ENCODE results near the gene CTBP2.
A peak's percentile ranks its signal among the peaks of the same experiment; 100 is the strongest.

CTBP2 gene

DNA sequence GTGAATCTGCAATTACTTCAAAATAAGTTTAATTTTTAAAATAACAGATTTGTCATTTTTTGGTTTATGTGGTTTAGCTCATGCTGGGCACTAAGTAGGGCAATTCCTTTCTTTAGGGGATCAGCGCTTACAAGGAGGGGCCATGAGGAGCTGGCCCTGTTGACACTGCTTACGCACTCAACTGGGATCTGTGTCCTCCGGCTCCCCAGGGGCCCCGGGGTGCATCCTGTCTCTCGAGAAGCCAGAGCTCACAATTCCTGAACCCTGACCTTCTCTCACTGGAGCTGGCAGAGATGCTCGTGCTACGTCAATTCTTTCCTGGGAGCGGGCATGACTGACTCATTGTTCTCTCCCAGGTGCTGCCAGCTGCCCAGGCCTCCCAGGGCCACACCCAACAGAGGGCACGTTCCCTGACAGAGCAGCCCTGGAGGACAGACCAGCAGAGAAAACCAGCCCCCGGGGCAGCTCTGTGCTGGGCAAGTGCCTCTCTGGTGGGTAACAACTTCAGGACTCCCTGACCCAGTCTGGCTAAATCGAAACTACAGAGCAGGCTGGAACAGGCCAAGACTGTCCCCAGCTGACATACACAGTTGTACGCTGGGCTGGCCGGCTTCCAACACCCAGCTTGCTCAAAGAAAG, 36.8 kb downstream of the CTBP2 start:
- DNase-seq, result peak; percentile 84

DNA sequence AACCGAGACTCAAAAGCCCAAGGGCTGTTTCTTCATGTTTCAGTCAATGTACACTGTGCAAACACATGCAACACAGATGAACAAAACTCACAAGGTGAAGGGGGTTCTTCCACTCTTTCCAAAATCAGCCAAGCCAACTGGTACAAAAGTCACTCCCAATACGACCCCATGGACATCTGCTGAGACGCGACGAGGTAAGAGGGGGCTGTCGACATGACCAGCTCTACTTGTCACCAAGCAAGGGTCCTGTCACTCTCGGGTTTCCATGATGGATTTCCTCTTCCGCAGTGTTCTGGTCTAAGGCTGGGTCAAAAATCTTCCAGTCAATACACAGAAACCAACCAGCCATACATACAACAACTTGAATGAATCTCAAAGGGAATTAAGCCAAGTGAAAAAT, 37.8 kb downstream of the CTBP2 start:
- no peak for DNase-seq

DNA sequence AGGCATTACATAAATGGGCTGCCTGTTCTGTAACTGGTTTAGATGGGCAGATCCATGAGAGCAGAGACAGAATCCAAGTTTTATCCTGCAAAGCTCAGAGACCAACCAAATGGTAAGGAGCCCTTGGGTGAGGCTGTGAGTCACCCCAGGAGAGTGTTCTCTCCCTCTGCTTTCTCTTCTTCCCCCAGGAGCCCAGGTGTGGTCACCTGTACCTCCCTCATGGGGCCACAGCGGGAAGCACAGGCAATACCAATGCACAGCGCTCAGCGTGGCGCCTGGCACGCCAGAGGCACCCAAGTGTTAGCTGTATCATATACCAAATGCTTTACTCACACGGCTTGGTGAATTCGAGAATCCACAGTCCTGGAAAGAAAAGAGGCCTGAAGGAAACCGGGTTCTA, 39.4 kb downstream of the CTBP2 start:
- no peak for DNase-seq

DNA sequence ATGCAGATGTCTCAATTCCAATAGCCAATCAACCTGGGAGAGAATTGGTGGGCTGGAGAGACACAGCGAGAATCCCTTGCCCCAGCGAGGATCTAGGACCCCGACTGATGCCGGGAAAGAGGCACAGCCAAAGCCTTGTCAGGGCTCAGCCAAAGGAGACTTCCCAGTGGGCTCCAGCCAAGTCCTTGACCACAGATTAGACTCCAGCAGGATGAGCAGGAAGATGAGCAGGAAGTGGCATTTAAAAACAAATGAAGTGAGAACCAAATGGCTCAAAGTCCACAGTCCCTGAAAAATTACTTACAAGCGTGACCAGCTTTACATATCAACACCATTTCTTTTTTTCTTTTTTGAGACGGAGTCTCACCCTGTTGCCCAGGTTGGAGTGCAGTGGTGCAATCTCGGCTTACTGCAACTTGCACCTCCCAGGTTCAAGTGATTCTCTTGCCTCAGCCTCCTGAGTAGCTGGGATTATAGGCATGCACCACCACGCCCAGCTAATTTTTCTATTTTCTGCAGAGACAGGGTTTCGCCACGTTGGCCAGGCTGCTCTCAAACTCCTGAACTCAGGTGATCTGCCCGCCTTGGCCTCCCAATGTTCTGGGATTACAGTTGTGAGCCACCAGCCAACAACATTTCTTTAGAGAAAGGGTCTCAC, 40.2 kb downstream of the CTBP2 start:
- no peak for DNase-seq

DNA sequence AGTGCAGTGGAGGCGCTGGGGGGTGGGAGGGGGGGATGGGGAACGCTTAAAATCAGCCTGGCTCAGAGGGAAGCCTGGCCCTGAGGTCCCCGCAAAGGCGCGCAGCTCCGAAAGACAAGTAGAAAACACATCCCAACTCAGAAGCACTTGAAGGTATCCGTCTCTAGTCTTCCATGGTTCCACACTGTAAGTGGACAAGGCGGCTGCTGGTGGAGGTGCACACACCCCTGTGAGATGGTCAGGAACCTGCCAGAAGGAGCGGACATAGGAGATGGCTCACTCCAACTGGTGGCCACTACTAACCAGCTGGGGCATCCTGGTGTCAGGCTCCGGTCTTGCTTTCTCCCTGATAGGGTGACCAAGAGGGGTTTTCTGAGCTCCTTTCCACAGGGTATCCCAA, 41.7 kb downstream of the CTBP2 start:
- no peak for DNase-seq

DNA sequence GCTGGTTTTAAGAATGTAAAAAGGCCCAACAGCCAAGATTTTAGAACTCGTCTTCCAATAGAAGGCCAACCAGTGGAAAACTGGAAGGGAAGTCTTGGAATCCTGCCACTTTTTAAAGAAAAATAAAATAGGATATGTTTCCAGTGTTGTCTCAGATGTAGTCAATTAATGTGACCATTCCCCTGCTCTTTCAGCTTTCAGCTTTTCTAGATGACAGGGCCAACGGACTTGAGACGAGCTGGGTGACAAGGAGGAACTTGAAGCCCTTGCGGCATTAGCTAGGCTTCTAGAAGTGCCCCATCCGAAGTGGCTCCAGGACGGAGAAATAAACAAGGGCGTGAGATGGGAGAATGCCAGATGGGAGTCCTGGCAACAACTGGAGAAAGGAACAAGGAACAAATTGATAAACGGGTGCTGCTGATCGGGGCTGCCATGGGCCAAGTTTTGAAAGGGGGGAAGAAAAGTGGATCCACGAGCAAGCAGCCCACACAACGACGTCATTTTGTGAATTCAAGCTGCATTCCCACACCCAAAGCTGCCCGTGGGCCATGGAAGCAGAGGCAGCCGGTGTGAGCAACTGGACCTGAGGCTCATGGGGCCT, 42.3 kb downstream of the CTBP2 start:
- no peak for DNase-seq

DNA sequence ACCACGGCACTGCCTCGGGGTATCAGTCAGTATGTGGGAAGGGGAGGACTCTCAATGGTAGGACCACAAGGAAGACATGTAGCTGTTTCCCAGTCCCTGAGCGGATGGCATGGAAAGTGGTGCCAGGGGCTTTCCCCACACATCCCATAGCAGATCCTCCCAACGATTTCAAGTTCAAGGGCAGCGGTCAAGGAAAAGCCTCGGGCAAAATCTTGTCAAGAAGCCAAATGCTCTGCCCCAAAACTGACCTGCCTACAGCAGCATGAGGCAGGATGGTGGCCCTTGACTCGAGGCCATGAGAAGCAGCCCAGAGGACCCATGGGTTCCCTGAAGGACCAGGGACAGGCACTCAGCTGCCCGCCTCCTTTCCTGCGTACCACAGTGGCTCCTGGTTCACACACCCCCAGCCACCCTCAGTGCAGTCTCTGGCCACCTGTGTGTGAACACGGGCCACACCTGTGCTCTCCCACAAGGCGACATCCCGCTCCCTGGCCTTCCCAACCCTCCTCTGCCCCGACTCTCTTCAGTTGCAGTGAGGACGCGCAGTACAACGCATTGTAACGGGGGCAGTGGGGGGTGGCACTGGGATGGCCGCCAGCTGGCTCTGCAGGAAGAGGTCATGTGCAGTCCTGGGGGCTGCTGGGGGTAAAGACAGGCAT, 43.6 kb downstream of the CTBP2 start:
- DNase-seq, result no peak

DNA sequence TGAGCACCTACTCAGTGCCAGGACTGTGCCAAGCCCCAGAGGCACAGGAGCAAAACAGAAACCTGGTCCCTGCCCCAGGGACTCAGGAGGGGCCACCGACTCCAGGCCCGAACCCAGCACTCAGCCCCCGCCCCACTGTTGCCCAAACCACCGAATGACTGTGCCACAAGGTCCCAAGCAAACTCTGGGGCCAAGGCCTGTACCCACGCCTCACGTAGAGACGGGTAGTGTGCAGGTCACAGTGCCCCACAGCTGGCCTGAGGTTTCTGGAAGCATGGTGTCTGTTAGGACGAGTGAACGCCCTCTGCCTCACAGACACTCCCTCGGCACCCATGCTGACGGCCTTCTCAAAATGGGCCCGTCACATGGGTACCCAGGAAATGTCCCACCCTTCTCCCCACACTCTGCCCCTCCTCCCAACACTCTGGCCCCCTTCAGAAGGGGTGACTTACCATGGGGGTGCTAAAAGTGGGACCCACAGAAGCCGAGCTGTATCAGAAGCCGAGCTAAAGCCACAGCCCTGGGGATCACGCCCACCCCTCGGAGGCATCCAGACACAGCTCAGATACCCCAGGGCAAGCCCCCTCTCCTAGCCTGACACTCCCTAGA, 44.2 kb downstream of the CTBP2 start:
- no peak for DNase-seq

DNA sequence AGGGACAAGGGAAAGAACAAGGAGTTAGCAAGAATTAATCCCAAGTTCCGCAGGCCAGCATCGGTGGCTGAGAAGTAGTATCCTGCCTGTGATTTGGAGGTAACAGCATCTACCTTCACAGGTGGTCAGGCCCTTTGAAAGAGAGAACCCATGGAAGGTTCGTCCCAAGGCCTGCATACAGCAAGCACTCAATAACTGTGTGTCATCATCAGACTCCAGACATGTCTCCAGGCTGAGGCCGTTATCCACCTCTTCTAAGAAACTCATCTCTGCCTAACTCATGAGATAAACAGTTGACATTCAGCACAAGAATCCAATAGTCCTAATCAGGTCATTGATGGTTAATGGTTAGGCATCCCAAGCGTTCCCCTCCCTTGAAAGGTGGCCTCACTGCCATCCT, 45.0 kb downstream of the CTBP2 start:
- DNase-seq, result no peak

DNA sequence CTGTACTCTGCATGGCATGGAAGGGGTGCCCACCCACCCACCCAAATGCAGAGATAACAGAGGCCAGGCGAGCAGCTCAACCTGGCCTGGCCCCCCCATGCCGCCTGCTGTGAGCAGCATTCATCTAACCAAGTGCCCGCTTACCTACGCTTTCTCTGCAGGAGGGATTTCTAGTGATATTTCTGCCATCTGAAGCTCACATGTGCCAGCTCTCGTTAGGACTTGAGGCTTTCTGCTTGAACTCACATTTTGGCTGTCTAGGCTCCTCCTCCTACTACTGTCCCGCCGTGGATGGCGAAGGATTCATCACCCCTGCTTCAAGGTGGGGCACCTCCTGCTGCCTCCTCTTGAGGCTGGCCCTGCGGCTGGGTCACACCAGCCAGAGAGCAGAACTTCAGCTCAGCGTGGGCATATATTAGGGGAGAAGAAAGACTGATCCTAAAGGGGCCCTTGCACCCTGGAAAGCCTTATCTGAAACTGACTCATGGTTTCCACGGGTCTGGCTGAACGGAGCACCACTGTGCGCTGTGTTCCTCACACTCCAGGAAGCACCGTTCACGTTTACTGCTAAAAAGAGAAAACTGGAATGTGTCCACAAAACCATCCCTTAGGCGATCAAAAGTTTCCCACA, 45.5 kb downstream of the CTBP2 start:
- no peak for DNase-seq

DNA sequence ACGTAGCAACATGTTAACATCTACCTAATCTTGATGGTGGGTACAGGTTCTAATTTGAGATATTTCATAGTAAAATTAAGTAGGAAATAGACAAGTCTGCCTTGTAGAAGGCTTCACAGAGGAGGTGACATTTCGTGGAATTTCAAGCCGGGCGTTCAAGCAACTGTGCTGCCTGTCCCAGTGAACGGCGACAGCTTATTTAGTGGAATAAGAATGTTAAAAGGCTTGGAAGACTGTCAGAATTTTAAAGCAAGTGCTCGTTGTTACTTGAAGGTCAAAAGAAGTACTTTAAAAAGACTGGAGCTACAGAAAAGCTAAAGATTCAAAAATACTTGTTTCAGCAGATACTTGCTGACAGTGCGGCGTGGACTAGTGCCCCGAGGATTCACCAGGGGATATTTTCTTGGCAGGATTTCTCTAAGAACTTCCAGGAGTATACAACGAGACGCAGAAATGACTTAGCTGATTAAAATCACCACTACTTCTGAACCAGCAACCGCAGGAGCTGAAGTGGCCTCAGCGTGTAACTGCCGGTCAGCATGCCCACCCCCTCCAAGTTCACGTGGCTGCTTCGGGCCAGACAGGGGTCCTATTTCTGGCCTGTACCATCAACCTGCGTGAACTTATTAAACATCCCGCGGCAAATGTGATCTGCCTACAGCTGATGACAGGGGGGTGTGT, 46.5 kb downstream of the CTBP2 start:
- no peak for DNase-seq

DNA sequence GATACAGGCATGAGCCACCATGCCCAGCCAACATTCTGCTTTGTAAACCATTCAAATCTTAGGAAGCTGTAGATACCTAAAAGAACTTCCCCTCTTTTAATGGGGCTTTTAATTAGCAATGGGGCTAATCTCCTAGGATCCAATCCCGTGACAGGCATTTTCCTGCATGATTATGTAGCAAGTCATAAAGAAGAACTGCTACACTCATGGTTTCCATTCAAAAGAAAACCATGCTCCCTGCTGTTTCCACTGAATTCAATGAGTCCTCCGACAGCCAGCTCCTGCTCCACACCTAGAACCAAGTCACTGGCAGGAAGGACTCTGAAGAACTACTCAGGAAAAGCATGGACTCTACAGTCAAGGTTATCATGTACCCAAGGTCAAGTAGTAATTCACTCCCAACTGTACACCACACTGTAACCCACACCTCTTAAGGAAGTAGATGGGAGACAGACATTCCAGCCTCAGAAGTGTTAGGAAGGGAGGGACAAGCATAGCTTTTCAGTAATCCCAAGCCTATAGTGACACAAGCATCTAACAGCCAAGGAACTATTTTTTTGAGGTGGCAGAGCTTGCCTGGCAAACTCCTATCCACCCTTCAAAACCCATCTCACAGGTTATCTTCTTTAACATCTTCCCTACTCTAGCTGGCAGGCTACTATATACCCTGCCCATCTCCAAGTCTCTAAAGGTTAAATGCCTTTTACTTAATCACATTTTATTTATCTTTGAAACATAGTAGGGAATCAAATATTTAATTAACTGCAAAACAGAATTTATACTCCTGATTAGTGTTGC, 47.5 kb downstream of the CTBP2 start:
- DNase-seq, result no peak

DNA sequence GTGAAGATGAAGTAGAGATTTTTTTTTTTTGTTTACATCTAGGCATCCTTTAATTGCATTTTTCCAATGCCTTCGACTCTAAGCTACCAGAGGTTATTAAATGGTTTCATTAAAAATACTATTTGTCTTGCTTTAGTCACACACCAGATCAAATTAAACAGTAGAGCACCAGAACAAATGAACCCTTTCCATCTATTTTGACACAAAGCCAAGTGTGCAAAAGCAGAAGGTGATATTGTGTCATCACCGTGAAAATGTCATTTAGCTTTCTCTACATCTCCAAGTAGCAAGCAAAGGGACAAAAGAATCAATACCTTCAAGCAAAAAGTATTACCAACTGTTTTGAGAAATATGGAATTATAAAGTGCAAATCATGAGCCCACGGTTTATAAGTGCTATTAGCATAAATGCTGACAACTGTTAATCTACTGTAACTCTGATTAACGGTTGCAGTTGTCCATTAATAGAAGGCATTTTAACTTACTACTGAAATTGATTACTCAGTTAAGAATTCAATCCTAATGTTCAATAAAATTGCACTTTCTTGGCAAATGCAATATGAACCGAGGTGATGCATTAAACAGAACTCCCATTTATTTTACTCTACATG, 49.1 kb downstream of the CTBP2 start:
- DNase-seq, result no peak

DNA sequence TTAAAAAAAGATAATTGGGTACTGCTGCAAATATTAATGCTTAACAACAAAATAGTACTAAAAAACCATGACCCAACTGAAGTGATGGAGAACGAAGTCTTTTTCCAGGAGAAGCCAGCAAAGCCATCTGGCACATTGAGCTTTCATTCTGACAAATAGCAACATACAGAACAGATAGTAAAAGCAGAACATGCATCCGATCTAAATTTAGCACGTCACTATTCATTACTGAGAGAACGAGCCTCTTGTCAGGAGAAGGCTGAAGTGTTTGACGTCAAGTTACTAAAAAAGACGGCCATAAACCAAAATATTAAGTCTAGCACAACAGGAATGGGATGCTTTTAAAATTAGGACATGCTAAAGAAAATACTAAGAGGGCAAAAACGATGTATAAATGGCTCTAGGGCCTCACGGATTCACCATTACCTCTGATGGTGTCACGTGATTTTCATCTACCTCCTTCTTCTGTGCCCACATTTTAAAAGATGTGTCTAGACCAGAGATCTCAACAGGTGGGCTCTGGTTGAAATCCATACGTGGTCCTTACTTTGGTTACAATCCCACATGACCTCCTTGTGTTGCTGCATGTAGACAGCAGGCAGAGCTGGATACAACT, 52.3 kb downstream of the CTBP2 start:
- no peak for DNase-seq

DNA sequence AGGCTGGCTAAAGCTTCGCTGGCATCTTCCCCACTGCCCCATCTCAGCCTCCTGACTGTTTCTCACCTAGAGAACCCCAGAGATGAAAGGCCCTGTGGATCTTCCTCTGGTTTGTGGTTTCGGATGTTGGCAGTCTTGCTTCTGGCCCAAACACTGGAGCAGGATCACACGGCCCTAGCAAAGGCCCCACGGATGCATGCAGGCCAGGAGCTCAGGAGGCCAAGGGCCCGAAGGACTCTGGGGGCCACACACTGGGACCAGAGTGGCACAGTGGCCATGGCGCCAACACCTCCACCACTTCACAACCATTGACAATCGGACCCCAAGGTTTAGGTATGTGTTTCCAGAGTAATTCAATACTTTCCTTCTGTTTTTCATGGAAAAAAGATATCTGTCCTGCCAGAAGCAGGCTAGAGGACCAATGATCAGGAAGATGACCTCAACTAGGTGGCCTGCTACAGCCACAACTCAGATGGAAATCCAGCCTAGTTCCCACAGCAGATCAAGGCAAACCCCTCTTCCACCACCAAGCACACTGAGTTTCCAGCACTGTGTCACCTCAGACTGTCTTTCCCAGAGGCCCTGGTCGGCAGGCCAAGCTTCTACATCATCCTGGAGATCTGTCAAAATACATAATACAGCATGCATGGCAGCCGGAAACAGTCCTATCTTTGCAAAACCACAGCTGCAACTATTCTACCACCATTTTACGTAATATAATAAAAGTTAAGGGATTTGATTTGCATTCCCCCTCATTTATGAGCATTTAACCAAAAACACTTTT, 53.0 kb downstream of the CTBP2 start:
- DNase-seq, result no peak

DNA sequence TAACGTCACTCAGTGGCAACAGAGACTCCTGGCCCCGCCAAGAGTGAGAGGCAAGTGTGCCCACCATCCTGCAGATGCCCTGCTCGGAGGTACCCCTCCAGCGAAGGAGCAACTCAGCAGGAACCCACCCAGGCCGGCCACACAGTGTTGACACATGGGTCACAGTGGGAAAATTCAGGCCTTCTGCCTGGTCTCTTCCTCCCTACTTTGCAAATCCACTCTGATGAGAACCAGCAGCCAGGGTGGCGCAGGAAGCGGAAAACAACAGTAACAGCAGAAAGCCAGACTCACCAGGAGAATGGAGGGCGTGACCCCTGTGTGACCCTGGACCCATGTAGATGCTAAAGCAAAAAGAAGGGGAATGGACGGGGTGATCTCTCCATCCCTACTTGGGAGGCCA, 53.8 kb downstream of the CTBP2 start:
- DNase-seq, result no peak

DNA sequence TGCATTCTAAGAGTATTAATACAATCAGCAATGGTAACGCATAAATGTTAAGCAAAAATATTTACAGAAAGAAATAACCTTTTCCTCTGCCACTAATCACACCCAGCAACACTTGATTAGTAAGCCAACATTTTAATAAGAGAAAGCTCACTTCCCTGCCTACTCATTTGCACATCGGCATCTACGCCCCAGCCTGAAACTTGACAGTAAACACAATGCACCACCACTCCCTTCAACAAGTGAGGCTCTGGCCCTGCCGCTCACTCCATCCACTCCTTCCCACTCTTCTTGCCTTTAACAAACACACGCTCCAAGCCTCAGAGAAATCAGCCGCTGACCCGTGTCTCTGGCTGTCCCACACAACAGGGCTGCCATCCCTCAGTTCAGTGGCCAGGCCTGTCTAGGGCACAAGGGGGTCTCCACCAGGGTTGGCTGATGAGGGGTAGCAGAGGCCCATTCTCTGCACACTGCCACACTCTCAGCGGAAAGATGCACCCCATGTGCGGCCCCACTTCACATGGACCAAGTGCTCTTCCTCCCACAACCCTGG, 54.6 kb downstream of the CTBP2 start:
- DNase-seq, result no peak

DNA sequence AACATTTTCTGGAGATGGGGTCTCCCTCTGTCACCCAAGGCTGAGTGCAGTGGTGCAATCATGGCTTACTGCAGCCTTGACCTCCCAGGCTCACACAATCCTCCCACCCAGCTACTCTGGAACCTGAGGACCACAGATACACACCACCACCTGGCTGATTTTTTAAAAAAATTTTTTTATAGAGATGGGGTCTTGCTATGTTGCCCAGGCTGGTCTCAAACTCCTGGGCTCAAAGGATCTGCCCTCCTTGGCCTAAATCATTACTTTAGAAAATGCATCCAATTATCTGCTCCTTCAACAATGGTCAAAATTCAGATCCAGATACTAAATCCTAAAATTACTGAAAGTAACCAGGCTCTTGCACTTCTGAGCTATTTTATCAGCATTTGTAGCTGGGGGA, 55.2 kb downstream of the CTBP2 start:
- no peak for DNase-seq

DNA sequence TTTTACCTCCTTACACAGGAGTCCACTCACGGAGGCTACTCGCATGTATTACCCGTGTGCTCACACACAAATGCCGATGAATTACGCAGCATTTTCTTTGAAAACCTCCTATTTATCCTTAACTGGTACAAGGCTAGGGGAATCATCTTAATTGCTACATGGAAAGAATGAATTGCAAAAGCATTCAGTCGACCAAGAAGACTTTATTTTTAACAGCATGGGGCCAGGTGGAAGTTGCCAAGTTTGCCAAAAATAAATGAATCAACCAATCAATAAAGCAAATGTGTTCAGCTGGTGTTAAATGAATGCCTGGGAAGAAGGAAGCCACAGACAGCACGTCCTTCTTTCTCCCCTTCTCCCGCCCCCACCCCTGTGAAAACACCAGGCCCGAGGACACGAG, 55.8 kb downstream of the CTBP2 start:
- no peak for DNase-seq

DNA sequence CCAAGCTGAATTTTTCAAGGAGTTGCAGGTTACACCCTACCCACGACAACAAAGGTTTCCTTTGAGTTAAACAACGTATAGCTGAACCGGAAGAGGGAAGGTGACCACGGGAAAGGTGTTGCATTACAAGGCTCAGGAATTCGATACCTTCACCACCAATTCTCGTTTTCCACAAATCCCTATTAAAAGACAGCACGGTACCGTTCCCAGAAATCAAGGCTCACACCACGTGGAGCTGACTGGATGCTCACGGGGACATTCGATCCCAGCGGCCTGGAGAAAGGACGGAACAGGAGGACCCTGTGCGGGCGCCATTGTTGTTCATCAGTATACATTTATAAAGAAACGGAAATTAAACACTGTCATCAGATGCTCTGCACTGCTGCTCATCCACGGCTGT, 56.4 kb downstream of the CTBP2 start:
- DNase-seq, result no peak

Data from DMS153 (cell line).